DMS79 (cell line): ENCODE results near the gene SLC25A23.

ENCODE experiments used
- DNase-seq: peaks from one replicate; lab custom pipeline; 2025; lab: John Stamatoyannopoulos, UW

Gene SLC25A23

GRCh38 chr19:6424939-6425731, 34.5 kb downstream of the SLC25A23 start:
- DNase-seq: peak; percentile 100

DNA sequence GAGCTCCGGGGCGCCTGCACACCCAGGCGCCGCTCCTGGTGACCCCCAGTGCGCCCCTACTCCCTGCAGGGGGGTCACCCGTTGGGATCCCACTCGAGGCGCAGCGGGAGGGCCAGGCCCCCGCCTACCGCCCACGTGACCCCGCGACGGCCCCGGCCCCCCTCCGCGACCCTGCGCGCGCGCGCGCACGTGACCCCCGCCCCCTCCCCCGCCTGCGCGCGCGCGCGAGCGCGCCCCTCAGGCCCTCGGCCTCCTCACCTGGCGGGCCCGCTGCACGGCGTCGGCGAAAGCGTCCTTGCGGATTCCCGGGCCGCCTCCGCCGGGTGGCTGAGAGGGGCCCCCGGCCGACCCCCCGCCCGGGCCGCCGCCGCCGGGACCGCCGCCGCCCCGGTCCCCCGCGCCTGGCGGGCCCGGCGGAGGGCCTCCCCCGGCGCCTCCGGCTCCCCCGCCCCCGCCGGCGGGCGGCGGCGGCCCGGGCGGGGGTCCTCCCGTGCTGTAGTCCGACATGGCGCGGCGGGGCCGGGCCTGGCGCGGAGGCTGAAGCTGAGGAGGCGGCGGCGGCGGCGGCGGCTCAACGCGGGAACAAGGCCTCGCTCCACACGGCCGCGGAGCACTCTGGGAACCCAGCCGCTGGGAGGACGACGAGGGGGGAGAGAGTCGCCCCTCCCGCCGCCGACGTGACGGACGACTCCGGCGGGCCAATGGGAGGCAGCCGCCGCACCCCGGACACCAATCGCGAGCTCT, 35.2 kb downstream of the SLC25A23 start, which contains the start of gene KHSRP:
Gene KHSRP, minus strand, starts transcription at position 617 of the 744 bp plus-strand sequence. Its CDS starts 110 bp downstream, at position 507.
- DNase-seq: no peak

- DNase-seq: no peak
These were observed 35.9 kb downstream of the SLC25A23 start for GRCh38 chr19:6423499-6424194.

- no peak for DNase-seq
These were observed 38.2 kb downstream of the SLC25A23 start for GRCh38 chr19:6421075-6422014.

- DNase-seq: no peak
These were observed 41.0 kb downstream of the SLC25A23 start for GRCh38 chr19:6418562-6418932.

DNA sequence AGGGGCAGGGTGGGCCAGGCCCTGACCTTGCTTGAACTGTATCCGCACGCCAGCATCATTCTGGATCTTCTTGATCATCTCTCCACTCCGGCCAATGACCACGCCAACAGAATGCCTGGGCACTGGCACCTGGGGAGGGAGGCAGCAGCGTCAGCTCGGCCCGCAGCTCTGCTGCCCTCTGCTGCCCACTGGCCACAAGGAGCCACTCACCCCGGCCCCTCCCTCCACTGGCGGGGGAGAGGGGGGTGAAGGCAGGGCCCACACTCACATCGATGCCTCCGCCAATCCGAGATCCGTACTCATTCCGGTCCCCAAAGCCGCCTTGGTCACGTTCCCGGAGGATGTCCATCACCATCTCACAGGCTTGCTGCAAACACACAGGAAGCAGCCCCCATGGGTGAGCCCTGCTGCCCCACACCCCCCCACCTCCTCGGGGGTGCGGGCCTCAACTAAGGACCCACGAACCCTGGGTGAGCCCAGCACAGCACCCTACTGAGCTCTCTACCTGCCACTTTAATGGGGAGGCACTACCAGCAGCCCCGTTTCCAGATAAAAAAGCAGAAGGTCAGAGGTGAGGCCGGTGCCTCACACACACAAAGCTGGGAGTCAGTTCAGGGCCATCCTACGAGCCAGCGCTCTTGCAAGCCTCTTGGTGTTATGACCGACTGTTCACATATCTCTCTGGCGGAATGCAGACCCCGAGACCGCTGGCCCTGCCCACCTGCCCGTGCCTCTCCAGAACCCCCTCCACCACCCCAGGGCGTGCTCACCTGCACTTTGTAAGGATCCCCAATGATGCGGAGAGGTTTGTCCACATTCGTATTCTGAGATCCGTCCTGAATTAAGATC, 41.7 kb downstream of the SLC25A23 start:
- no peak for DNase-seq

- DNase-seq: no peak
These were observed 42.8 kb downstream of the SLC25A23 start for GRCh38 chr19:6416658-6417405.

DNA sequence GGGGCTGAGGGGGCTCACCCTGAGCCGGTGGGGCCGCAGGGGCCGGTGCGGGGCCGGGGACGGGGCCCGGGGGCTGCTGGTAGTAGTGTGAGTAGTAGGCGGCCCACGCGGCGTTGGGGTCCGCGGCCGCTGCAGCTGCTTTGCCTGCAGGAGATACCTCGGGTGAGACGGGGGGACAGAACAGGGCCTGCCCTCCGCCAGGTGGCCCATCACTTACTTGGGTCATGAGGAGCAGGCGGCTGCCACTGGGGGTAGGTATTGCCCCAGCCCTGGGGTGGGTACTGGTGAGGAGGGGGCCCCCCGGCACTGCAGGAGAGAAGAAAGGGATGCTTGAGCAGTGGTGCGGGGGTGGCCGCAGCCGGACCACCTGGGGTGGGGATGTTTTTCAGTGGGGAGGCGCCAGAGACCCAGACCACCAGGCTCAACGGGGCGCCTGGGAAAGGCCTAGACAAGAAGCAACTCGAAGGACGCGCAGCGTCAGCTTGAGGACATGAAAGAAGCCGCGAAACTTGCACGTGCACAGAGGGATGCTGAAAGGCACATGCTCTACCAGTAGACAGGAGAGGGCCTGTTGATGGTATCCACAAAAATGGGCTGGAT, 43.9 kb downstream of the SLC25A23 start:
- DNase-seq: no peak

GRCh38 chr19:6414793-6415590, 44.6 kb downstream of the SLC25A23 start:
- DNase-seq: no peak

DNA sequence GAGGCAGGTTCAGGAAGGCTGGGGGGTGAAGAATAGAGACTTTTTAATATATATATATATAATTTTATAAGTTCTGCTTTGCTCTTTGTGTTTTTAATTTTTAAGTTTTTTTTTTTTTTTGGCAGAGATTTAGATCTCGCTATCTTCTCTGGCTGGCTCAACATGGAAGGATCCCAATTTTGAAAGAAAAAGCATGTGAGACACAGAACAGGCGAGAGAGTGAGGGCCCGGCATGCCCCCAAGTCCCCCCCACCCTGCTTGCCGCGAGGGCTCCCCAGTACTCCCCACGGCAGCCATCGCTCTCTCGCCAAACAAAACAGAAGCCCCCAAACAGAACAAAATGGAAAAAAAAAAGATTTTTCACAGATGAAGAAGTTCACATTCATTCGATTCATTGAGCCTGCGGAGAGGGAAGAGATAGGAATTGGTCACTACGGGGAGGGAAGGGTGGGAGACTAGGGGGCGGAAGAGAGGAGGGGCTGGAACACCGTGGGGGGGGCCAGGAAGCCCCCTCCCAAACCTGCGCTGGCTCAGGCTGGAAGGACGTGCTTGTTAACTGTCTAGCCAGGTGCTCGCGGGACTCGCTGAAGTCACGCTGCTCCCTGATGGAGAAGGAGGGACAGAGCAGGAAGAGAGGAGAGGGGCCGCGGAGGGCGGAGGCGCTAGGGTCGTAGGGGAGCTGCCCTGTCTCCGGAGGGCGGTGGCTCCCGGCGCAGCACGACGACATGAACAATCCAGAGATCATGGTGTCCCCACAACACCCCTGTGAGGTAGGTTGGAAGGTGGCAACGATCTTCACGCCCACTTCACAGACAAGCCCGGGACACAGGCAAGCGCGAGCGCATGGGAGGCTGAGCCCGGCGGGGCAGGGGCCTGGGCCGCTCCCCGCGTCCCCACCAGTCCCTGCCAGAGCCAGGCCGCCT, 45.6 kb downstream of the SLC25A23 start:
- DNase-seq: no peak

- DNase-seq: no peak
These were observed 46.3 kb downstream of the SLC25A23 start for GRCh38 chr19:6413291-6413690.

DNA sequence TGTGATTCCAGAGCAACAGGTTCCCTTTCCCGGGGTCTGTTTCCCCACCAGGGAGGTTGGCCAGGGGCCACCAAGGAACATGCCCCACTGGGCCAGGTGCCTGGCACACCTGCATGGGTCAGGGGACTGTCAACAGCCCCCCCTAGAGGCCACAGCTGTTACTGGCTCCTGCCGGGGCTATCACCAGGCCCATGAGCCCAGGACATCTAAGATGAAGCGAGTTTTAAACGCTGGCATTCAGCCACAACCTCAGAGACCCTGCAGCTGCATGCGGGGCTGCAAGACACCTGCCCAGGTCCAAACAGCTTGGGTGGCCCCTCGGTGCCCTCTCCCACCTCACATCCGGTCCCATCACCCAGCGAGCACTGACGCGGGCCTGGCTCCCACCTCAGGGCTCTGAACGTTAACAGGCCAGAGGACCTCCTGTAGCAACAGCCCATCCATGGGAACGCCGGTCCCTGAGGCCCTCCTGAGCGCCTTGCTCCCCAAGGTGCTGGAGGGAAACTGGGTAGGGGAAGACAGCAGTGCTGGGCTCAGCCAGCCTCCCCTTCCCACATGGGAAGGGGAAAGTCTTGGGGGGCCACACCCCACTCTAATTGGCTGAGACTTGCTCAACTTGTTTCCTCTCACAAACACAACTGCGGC, 47.0 kb downstream of the SLC25A23 start:
- no peak for DNase-seq

DNA sequence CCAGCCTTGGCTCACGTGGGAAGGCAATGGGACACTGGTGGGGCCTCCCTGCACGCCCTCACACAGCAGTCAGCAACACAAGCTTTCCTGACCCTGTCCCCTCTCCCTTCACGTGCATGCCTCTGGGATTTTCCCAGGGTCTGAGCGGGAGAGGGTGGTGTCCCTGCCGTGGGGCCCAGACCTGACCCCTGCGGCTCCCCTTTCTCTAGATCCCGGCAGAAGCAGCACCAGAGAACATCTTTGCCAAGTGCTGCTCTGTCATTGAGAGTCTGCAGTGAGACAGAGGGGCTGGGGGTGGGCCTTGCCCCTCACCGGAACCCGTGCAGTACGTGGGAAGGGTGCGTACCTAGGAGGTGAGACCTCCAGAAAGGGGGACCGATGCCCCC, 47.5 kb downstream of the SLC25A23 start:
- DNase-seq: no peak

- no peak for DNase-seq
These were observed 50.2 kb downstream of the SLC25A23 start for GRCh38 chr19:6409346-6409745.

DNA sequence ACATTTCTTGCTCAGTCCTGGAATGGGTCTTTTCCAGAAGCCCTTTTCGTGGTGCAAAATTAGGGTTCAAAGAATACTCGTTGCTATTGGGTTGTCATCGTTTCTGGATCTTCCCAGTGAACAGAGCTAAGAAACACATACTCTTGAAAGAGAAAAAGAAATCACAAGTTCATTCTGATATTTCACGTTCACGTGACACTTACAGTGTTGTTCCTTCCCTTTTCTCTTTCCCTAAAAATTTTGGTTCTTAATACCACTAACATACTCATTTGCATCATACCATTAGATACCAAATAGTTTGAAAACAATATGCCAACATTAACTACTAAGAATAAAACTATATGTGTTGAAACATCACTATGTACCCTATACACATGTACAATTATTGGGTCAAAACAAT, 53.2 kb downstream of the SLC25A23 start:
- no peak for DNase-seq

DNA sequence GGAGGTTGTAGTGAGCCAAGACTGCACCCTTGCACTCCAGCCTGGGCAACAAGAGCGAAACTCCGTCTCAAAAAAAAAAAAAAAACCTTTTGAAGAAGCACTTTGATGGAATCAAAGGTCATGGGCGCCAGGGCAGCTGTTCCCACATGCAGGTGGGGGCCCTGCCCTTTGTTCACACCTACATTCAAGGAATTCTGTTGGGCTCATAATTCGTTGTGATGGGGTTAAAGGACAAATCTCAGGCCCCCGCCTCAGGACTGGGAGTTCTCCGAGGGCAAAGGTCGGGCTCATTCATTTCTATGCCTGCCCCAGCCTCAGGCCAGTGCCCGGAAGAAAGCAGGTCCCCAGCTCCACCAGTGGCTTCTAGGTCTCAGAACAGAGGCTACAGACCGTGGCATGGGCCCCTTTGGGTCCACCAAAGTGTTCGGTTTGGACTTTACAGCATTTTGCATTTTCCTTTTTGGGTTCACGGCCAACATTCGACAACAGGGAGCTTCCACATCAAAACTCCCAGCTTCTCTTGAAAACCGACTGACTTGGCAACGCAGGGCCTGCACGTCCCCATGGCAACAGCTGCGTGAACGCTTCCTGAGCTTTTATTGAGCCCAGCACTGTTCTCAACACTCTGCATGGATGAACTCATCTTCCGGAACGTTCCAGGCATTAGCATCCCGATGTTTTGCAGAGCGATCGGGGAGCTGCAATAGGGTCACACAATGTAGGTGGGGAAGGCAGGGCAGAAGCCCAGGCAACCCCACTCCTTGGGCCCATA, 56.6 kb downstream of the SLC25A23 start:
- DNase-seq: peak; percentile 26
